T47D (cell line): ENCODE results near the gene EEFSEC.

Source experiments
- DNase-seq, 2 experiments: peaks; one replicate each; pipeline versions ENCODE4 v3.0.0 to v3.0.0-alpha.2; 2011 to 2012; ENCODE audit warnings: low read depth in 1 of 2, low spot score in 1 of 2
- JUND ChIP-seq: IDR thresholded peaks from 2 replicates; pipeline ENCODE4 v1.6.1; 2012; ENCODE audit warnings: low read depth
- in situ Hi-C: cut with HindIII; loops from 2 replicates; pipeline ENCODE4 v1.10.0; 2016; ENCODE audit warnings: low sequenced_read_pairs, low pct_unique_long_range_greater_than_20kb

Gene EEFSEC

DNA sequence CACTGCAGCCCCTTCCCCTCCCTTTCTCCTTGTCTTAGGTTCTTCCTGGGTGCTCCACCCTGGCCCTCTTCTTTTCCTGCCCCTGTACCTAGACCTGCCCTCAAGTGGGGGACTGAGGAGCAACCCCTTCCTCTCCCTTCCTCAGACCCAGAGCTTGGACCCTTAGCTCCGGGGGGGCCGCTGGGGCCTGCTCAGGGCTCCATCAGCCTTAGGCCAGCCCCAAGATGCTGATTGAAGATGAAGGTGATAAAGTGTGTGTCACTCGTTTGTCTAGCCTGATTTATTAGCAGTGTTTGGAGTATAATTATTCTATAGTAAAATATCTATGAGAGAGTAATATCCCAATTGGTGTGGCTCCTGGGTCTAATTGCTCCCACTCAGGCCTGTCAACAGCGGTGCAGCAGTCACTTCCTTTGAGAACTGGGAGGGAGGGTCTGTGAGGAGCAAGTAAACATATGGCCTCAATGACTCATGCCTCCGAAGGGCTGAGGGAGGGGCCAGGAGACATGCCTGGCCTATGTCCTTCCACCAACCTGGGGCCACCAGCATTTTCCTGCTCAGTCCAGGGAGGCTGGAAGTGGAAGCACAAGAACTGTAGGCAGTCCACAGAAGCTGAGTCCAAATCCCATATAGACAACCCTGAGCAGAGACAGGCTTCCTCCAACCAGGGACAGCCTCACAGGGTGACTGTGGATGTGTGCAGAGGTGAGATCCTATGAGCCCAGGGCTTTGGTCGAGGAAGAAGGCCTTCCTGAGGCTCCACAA, 190.2 kb downstream of the EEFSEC start:
- in situ Hi-C loops: no loop called here
- peak in 1 of 2 experiments; percentile 60 for DNase-seq

GRCh38 chr3:128344052-128344735, 190.9 kb downstream of the EEFSEC start:
- no peak for DNase-seq
- in situ Hi-C loops: no loop called here
- no peak for TF ChIP-seq JUND

More for the DNA sequence above, 190.2 kb downstream of the EEFSEC start:
- TF ChIP-seq JUND: no peak

DNA sequence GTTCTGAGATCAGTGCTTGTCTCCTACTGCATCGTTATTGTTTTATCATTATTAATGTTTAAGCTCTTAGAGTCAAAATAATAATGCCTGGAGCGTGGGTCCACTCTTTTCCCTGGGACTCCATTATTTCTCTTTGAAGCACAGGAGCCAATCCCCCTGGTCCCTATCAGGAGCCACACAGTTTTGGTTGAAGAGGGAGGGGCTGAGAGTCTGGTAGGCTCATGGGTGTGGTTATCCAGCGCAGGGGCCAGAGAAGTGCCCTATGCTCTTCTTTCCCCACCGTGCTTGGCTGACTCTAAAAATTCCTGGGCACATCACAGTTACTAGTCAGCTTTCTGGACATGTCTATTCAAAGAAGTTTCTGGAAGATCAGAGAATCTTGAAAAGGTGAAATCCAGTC, 191.9 kb downstream of the EEFSEC start:
- no peak for TF ChIP-seq JUND
- in situ Hi-C loops: no loop called here

DNA sequence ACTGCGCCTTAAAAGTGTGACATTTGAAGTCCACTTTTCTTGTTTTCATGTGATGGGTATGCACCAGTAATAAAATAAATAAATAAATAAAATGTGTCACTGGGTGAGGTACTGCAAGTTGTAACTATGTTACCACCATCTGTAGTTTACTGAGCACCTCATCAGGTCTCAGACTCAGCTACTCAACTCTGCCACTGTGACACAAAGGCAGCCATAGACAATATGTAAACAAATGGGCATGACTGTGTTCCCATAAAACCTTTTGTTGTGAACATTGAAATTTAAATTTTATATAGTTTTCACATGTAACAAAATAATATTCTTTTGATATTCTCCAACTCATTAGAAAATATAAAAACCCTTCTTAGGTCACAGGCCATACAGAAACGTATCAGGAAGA, 193.3 kb downstream of the EEFSEC start:
- in situ Hi-C loops: no loop called here
- no peak for DNase-seq
- TF ChIP-seq JUND: no peak

More for the DNA sequence above, 191.9 kb downstream of the EEFSEC start:
- no peak for DNase-seq

- in situ Hi-C loops: no loop called here
- no peak for TF ChIP-seq JUND
- DNase-seq: no peak
Measured at GRCh38 chr3:128347282-128347681, 194.0 kb downstream of the EEFSEC start.

- no peak for TF ChIP-seq JUND
- DNase-seq: no peak
- in situ Hi-C loops: no loop called here
Measured at GRCh38 chr3:128348075-128348474, 194.8 kb downstream of the EEFSEC start.

- in situ Hi-C loops: no loop called here
- no peak for TF ChIP-seq JUND
- DNase-seq: peak in 1 of 2 experiments; percentile 35
Measured at GRCh38 chr3:128348805-128349531, 195.7 kb downstream of the EEFSEC start.

DNA sequence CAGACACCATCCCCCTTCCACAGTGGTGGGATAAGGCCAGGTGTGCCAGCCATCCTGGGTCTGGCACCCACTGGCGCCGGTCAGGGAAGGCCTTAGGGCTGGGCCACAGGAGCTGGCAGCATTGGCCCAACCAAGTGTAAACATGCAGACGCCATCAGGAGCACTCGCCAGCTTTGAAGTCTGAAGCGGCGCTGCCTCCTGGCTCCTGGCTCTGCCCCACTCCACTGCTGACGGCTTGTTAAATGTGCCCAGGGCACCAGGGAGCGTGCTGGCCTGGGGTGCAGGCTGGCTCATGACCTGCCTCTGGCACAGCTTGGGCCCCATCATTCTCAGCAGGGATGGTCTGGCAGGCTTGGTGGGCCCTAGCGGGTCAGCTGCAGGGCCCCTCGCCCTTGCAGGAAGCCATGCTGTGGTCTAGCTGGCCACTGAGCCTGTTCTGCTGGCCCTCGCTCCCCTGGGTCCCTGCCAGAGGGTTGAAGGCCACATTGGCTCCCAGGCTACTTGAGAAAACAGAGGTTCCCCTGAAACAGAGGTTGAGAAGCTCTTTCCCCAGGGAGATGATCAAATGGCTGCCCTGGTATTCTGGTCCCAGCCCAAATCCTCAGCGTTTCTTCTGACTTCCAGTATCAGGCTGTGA, 196.8 kb downstream of the EEFSEC start:
- no peak for TF ChIP-seq JUND
- in situ Hi-C loops: no loop called here
- no peak for DNase-seq

GRCh38 chr3:128351546-128351945, 198.3 kb downstream of the EEFSEC start:
- in situ Hi-C loops: no loop called here
- no peak for DNase-seq
- TF ChIP-seq JUND: no peak

GRCh38 chr3:128352326-128352725, 199.0 kb downstream of the EEFSEC start:
- TF ChIP-seq JUND: no peak
- in situ Hi-C loops: no loop called here
- DNase-seq: no peak

- no peak for DNase-seq
- no peak for TF ChIP-seq JUND
- in situ Hi-C loops: no loop called here
Measured at GRCh38 chr3:128353361-128353965, 200.2 kb downstream of the EEFSEC start.

- in situ Hi-C loops: no loop called here
- no peak for TF ChIP-seq JUND
- no peak for DNase-seq
Measured at GRCh38 chr3:128353991-128354687, 200.9 kb downstream of the EEFSEC start.
